RWPE2 (cell line): ENCODE results near the gene ANO9.

Experiments
- ATAC-seq: fragments of 200-7000 bp; cut with Tn5 transposase; 3 replicates; pipeline ENCODE4 v1.9.1; 2021; ENCODE audit warnings: low read depth
- DNase-seq: peaks from one replicate; pipeline ENCODE4 v3.0.0-alpha.2; 2020; ENCODE audit warnings: low spot score
- H3K27ac ChIP-seq: fragments of 450-650 bp; 2 replicates; pipeline ENCODE4 v1.5.1; 2017; ENCODE audit warnings: mild to moderate bottlenecking; ENCODE audit not compliant: poor library complexity, severe bottlenecking
- H3K27me3 ChIP-seq: fragments of 250-450 bp; sonication (Bioruptor Pico); 2 replicates; pipeline ENCODE4 v1.5.1; 2021; ENCODE audit warnings: mild to moderate bottlenecking, moderate library complexity; ENCODE audit not compliant: insufficient read depth, poor library complexity, severe bottlenecking
- H3K36me3 ChIP-seq: fragments of 250-450 bp; sonication (Bioruptor Pico); 2 replicates; pipeline ENCODE4 v1.5.1; 2020; ENCODE audit warnings: low read depth, mild to moderate bottlenecking, moderate library complexity
- H3K4me1 ChIP-seq: fragments of 250-450 bp; sonication (Bioruptor Pico); 2 replicates; pipeline ENCODE4 v1.5.1; 2021; ENCODE audit warnings: mild to moderate bottlenecking, moderate library complexity; ENCODE audit not compliant: insufficient read depth, poor library complexity, severe bottlenecking
- H3K4me3 ChIP-seq: fragments of 250-450 bp; sonication (Bioruptor Pico); 2 replicates; pipeline ENCODE4 v1.5.1; 2021; ENCODE audit warnings: mild to moderate bottlenecking, moderate library complexity; ENCODE audit not compliant: severe bottlenecking
- H3K9me3 ChIP-seq: fragments of 250-450 bp; sonication (Bioruptor Pico); 2 replicates; pipeline ENCODE4 v1.5.1; 2021; ENCODE audit warnings: mild to moderate bottlenecking, moderate library complexity; ENCODE audit not compliant: severe bottlenecking
- TF ChIP-seq, protein P1 (sequence below): fragments of 450-650 bp; IDR thresholded peaks from one replicate; pipeline ENCODE4 v1.5.1; 2017; ENCODE audit warnings: mild to moderate bottlenecking, moderate library complexity; ENCODE audit not compliant: poor library complexity, severe bottlenecking

The ANO9 gene

DNA sequence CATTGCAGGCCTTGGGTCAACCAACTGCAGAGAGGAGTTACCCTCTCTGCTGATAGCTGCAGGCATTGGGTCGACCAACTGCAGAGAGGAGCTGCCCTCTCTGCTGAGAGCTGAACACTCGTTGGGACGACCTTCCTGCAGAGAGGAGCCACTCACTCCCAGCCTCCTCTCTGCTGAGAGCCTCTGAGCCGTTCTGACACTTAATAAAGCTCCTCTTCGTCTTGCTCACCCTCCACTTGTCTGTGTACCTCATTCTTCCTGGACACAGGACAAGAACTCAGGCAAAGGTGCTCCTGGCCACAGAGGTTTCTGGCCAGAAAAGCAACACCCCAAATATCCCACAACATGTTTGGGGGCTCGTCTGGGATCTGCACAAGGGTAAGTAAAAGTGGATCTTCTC, 55.3 kb downstream of the ANO9 start:
- ATAC-seq (no peak), DNase-seq (no peak)

DNA sequence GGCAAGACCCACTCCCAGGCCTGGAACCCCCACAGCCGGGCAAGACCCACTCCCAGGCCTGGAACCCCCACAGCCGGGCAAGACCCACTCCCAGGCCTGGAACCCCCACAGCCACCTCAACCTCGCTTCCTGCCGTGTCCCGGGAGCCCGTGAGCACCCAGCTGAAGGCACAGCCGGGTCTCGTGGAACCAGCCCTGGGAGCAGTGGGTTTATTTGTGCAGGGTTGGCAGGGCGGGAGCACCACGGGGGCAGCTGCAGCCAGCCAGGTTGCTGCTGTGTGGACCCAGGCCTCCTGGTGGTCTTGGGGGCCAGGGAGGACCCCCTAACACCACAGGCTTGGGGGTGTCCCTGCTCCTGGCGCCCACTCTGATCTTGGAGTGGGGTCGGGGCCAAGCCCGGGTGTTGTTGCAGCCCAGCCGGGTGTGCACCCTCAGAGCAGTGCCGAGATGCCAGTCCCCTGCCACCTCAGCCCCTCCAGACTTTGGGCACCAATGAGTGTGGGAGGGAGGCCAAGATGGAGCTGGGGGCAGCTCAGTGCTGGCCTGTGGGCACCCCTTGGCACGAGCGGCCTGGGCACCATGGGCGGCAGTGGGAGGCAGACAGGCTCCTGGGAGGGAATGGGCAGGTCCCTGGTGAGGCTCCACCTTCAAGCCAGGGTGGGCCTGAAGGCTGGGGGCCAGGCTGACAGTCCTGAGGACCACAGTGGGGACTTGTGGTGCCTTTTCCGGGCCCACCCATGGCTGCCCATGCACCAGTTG, 56.0 kb downstream of the ANO9 start:
- Histone ChIP-seq H3K4me1 (no peaks in the 10 kb centered on the region), H3K36me3 (no peaks in the 10 kb centered on the region), H3K27ac (no peak overlapping the region), H3K27me3 (no peaks in the 10 kb centered on the region), H3K4me3 (no peak overlapping the region), H3K9me3 (no peaks in the 10 kb centered on the region)
- no peak for DNase-seq
- no peak for ATAC-seq
- TF ChIP-seq, protein P1, sequence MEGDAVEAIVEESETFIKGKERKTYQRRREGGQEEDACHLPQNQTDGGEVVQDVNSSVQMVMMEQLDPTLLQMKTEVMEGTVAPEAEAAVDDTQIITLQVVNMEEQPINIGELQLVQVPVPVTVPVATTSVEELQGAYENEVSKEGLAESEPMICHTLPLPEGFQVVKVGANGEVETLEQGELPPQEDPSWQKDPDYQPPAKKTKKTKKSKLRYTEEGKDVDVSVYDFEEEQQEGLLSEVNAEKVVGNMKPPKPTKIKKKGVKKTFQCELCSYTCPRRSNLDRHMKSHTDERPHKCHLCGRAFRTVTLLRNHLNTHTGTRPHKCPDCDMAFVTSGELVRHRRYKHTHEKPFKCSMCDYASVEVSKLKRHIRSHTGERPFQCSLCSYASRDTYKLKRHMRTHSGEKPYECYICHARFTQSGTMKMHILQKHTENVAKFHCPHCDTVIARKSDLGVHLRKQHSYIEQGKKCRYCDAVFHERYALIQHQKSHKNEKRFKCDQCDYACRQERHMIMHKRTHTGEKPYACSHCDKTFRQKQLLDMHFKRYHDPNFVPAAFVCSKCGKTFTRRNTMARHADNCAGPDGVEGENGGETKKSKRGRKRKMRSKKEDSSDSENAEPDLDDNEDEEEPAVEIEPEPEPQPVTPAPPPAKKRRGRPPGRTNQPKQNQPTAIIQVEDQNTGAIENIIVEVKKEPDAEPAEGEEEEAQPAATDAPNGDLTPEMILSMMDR, result no peak

More for the DNA sequence above, 55.3 kb downstream of the ANO9 start:
- no peaks in the 10 kb centered on the region for H3K36me3 ChIP-seq
- no peak overlapping the region for H3K4me3 ChIP-seq
- H3K9me3 ChIP-seq, result no peaks in the 10 kb centered on the region
- TF ChIP-seq, protein P1, result no peak
- H3K4me1 ChIP-seq, result no peaks in the 10 kb centered on the region
- H3K27ac ChIP-seq, result no peak overlapping the region
- no peaks in the 10 kb centered on the region for H3K27me3 ChIP-seq

DNA sequence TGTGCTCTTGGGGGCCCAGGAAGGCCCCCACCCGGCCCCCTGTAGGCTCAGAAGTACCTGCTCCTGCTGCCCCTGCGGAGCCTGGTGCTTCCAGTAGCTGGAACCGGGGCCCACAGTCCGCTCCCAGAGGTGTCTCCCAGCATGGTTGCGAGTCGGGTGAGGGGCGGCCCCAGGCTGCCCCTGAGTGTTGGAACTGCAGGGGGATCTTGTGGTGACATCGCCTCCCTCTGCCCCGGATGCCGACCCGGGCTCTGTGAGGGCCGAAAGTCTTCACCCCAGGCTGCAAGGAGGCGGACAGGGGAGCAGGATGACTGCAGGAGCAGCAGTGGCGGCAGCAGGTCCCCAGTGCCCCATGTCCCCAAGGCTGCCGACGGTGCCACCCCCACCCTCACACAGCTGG, 57.3 kb downstream of the ANO9 start:
- no peak overlapping the region for H3K27ac ChIP-seq
- DNase-seq (no peak), ATAC-seq (no peak)
- no peaks in the 10 kb centered on the region for H3K9me3 ChIP-seq
- no peaks in the 10 kb centered on the region for H3K4me1 ChIP-seq
- TF ChIP-seq, protein P1, result no peak
- no peaks in the 10 kb centered on the region for H3K27me3 ChIP-seq
- H3K4me3 ChIP-seq, result no peak overlapping the region
- H3K36me3 ChIP-seq, result 0 out of 2 replicates have a peak, but pooled peaks cover 4% of the 10 kb centered on the region

DNA sequence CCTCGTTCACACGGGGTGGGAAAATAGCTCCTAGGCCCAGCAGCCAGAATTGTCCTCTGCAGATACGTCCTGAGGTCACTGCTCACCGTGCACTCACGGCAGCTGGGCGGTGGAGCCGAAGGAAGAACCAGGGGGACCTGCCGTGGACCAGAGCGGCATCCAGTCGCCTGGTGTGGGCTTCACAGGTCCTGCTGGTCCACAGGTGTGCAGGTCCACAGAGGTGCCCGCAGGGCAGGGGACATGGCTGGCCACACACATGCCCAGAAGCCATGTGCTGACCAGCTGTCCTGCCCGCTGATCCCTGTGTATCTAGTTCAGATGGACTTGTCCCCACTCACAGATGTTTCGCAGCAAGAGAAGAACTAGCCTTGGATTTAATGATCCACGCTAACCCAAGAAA, 58.4 kb downstream of the ANO9 start:
- no peak for ATAC-seq
- TF ChIP-seq, protein P1, result no peak

DNA sequence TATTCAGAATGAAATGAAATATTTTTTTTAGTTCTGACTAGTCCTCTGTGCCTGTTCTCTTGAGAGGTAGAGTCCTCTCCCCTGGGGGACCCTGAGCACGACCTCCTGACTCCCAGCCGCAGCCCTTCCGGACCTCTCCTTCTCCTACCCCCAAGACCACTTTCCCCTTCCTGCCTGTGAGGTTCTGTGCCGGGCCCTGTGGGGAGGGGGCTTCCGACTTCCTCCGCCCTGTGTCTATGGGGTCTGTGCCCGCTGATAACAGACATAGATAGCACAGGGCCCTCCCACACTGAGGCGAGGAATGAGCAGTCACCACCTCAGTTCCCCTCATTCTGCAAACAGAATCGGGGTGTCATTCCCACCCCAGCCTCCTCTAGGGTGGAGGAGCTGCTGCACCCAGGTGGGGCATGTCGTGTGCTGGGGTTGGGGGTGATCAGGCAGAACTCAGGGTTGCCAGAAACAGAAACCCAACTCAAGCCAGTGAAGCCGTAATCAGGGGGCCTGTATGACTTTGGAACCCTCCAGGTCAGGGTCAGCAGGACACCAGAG, 59.7 kb downstream of the ANO9 start:
- Histone ChIP-seq H3K9me3 (no peaks in the 10 kb centered on the region), H3K4me3 (no peak overlapping the region), H3K36me3 (0 out of 2 replicates have a peak, but pooled peaks cover 5% of the 10 kb centered on the region), H3K4me1 (no peaks in the 10 kb centered on the region), H3K27ac (no peak overlapping the region), H3K27me3 (no peaks in the 10 kb centered on the region)
- TF ChIP-seq, protein P1, result no peak
- no peak for DNase-seq
- no peak for ATAC-seq

More for the DNA sequence above, 58.4 kb downstream of the ANO9 start:
- no peaks in the 10 kb centered on the region for H3K27me3 ChIP-seq
- DNase-seq, result no peak
- no peaks in the 10 kb centered on the region for H3K4me1 ChIP-seq
- H3K4me3 ChIP-seq, result no peak overlapping the region
- no peak overlapping the region for H3K27ac ChIP-seq
- H3K36me3 ChIP-seq, result 0 out of 2 replicates have a peak, but pooled peaks cover 5% of the 10 kb centered on the region
- H3K9me3 ChIP-seq, result no peaks in the 10 kb centered on the region
